Right ventricle myocardium inferior (tissue), 1 donor: Measurements from ENCODE around the gene NEK10. TPM values are rescaled to one million over a fixed set of nuclear protein-coding genes. Genes with fewer than 3 reads are reported as not detected.

Experiments used
- ATAC-seq: fragments of 200-7000 bp; cut with Tn5 transposase; one replicate; pipeline ENCODE4 v1.9.1; 2020; ENCODE audit warnings: mild to moderate bottlenecking, moderate library complexity
- DNase-seq: peaks from one replicate; pipeline ENCODE4 v3.0.0; 2021; ENCODE audit errors: missing footprints
- intact Hi-C: fragments of 100-400 bp; cut with DNase I; formaldehyde crosslinking; loops from one replicate; pipeline ENCODE4 v1.11.0; 2022
- total RNA-seq: library from RNA; stranded (reverse); fragmentation: NEBNext Ultra II Directional; extraction: Animal tissue kit (Norgen Biotek cat#: 25700); gene quantifications from one replicate; pipeline ENCODE4 v1.2.1, GENCODE V29; 2021
- donor health status: DM: no; HTN: yes; CAD: no; lungs with severe emphysema.

Gene NEK10
- total RNA-seq, 1 donor from 2014 or later: 9.8 TPM

DNA sequence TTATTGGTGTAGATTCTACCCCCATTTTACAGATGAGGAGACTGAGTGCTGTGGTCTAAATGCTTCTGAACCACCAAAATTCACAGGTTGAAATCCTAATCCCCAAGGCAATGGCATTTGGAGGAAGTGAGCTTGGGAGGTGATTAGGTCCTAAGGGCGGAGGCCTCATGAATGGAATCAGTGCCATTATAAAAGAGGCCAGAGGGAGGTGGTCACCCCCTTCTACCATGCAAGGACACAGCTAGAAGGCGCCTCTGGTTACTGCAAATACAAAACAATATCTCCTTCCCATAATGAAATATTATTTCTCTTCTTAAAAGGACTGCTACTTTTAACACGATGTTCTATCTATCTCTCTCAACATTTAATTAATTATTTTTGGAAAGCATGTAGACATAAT is 223.5 kb downstream of the NEK10 start:
- no peak for ATAC-seq
- intact Hi-C loops: no loop called here
- no peak for DNase-seq

DNA sequence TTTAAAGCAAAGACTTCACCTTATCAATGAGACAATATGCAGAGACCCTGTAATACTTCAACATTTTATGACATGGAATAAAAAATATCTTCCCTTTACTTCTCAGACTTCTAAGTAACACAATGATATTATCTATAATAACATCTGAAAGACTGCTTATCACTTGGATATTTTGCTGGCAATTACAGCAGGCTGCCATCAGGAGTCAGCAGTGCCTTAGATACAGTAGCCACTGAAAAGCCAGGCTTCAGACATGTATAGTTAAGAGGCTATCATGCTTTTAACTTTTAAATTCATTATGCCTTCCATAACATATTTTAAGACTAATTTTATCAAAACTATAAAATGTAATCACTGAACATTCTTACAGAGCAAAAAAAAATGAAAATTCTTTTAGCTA is 227.5 kb downstream of the NEK10 start:
- intact Hi-C loops: no loop called here
- no peak for DNase-seq
- no peak for ATAC-seq

DNA sequence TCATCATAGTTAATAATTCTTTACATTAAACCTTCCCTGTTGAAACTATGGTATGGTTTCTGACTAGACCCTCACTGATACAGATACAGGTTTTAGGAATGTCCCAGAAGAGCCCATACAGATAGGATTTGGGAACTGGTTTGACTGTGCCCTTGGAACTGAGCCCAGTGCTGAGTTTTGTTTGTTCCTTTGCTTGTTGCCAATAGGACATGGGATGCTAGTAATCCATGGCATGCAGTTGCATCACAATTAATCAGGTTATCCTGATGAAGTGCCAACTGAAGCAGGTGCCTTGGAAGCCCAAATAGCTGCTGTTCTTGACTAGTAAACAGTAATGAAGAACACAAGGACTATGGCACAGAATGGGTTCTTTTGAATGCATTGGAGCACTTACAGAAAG is 230.6 kb downstream of the NEK10 start:
- intact Hi-C loops: no loop called here
- ATAC-seq (peak; percentile 84), DNase-seq (no peak)

DNA sequence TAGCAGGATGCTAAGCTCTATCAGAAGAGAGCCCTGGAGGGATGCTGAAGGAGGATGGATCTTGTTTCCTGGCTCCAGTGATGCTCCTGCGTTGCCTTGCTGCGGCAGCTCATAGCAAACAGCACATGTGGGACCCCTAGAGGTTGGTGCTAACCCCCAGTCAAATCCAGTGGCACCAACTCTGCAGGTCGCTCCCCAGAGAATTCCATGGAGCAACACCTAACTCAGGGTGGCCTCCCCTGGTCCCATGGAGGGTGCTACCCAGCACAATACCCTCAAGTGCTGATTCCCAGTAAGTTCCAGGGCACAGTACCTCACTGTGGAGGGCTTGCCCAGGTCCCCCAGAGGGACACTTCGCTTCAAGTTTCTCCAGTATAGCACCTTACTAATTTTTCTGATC is 231.2 kb downstream of the NEK10 start:
- intact Hi-C loops: no loop called here
- DNase-seq: no peak
- peak; percentile 7 for ATAC-seq

DNA sequence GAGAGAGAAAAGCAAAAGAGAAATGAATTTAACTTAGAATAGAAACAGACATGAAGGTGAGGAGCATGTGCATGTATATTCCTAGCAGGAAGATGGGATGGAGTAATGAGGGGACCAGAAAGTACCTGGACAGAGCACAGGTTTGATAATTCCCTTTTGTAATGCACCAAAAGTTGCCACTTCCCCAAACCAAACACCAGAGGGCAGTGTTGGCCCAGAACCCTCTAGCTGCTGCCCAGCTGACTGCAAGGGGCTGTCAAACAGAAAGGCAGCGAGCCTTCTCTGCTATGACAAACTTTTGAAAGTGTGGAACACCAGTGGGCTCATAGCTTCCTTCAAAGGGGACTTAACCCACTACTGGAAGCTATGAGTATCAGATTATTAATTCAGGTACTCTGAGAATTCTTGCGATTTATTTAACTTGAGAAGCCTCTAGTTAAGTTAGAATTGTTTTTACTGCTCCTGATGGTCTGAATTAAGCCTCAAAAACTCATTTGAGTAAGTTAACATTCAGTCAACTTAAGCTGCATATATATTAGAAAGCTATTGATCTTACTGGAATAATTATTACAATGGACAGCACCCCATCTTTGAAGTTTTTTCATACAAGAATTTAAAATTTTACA is 234.9 kb downstream of the NEK10 start:
- DNase-seq (peak; percentile 68), ATAC-seq (peak; percentile 56)
- intact Hi-C loops: loop anchor here (2.0 to 5.0 kb wide), 2 partner anchors 118 to 145 kb away; no protein-coding TSS in a partner anchor

DNA sequence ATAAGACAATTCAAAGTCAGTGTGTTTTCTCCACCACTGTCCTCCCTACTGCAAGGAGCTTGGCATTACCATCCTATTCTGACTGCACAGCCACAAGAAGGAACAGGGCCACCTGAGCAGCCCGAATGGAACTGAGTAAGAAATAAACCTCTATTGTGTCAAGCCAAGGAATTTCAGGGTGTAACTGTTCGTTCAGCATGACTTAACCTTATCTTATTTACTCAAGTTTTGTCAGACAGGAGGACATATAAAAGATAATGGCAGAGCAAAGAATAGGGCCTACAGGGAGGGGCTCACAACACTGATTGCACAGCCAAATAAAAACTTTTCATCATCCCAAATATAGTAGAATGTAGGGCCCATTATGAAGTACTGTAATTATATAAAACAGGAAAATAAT is 236.1 kb downstream of the NEK10 start:
- intact Hi-C loops: loop anchor here (5.0 kb wide), 1 partner anchor 119 kb away; no protein-coding TSS in a partner anchor
- DNase-seq: no peak
- ATAC-seq: no peak

DNA sequence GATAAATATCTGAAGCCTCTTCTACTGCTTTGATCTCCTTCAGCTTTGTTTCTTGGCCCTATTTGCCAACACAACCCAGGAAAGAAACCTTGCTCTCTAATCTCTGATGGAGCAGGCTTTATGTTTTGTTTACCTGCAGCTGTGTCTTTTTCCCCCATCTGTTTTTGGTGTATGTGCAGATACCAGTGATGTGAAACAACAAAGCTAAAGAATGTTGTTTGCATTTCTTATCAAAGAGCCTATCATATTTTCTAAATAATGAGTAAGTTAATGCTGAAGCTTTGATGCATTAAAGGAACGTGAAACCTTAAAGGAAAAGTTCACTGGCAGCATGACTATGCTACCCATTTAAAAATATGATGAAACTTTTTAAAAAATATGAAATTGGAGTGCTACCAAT is 238.4 kb downstream of the NEK10 start:
- intact Hi-C loops: loop anchor here (5.0 kb wide), 1 partner anchor 122 kb away; no protein-coding TSS in a partner anchor
- ATAC-seq (no peak), DNase-seq (no peak)

DNA sequence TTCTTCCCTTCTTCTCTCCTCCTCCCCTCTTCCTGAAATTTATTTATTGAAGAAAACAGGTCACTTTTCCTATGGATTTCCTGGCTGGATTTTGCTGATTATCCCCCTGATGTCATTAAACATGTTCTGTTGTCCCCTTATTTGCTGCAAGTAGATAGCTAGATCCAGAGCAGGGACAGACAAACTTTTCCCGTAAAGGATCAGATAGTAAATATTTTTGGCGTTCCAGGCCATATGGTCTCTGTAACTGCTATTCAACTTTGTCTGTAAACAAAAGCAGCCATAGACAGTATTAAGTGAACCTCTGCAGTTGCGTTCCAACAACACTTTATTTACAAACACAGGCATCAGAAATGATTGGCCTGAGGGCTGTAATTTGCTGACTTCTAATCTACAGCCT is 241.3 kb downstream of the NEK10 start:
- no peak for ATAC-seq
- intact Hi-C loops: no loop called here

DNA sequence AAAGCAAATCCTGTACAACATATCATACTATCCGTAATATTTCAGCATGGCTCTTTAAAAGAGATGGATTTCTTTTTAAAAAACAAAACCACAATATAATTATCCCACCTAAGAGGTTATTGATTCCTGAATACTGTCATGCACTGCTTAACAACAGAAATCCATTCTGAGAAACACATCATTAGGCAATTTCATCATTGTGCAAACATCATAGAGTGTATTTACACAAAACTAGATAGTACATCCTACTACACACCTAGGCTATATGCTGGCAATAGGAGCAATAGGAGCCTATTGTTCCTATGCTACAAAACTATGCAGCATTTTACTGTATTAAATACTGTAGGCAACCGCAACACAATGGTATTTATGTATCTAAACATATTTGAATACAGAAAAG is 242.0 kb downstream of the NEK10 start:
- ATAC-seq: no peak
- DNase-seq: no peak
- intact Hi-C loops: no loop called here

More for the DNA sequence above, 241.3 kb downstream of the NEK10 start:
- no peak for DNase-seq

DNA sequence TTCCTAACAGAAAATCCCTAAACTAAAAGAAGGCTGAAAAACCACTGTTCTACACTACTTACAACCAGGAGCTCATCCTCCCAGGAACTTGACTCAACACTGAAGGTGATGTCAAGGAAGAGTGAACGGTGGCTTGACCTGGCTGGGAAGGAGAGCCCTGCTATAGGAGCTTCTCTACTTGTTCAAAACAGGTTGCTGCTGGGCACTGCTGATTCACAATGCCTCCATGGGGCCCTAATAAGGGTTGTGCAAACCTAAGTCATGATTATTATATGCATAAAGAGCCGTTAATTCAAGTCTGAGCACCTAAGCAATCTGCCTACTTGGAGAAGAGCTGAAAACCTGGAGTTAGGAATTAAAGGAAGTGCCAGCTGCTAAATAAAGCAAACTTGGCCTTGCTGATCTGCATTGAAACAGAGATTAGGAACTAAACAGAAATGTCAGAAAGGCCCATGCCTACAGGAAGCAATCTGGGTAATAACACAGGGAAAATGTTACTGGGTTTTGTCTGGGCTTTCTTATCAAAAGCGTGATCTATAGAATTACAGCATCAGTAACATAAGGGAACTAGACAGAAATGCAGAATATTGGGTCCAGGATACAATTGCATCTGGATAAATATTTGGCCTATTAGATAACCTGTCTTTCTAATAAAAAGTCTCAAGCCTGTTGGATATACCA is 243.2 kb downstream of the NEK10 start:
- no peak for DNase-seq
- intact Hi-C loops: no loop called here
- ATAC-seq: no peak

DNA sequence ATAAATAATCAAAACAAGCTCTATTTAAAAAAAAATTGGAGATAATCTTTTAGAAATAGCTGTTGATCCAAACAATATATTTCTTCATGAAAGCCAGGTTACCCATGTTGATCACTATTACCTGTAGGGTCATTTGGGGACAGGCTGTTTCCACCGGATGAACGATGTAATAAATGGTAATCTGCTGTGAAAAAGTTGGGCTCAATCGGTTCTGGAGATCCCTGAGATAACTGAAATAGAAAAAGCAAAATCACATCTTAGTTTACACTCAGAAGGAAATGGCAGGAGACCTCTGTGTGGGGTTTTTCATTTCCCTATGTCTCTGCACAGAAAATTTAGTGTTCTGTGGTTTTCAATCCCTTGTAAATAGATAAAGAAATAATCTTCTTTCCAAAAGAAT is 249.5 kb downstream of the NEK10 start:
- intact Hi-C loops: no loop called here
- DNase-seq (no peak), ATAC-seq (no peak)

DNA sequence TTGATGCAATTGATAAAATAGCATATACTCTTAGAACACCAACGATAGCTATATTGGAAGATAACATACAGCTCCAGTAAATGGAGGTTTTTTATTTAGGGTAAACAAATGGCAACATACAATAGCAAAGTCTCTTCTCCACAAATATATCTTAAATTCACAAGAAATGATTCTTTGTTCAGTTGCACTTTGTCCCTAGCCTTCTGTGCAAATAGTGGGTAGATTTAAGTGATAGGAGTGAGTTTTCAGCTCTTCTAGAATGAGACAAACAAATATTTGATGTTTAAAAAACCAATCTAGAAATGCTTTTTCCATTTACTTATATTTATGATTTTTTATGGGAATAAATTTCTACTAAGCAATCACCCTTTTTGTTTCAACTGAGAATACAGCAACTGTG is 253.8 kb downstream of the NEK10 start:
- no peak for DNase-seq
- intact Hi-C loops: no loop called here
- ATAC-seq: no peak

DNA sequence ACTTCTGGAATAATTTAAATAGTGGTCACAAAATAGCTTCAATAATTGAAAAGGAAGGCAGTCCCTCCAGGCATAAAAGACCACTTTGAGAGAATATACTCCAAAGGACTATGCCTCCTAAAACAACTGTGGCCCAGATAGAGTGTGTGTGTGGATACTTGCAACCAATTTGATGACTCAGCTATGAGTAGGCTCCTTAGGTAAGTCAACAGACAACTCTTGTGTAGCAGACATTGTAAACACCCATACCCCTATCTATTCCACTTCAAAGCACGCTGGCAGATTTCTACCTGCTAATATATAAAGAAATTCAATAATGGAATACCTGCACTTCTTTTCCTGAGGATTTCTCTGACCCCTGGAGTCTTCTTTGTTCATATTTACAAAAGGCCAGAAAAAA is 254.5 kb downstream of the NEK10 start:
- intact Hi-C loops: no loop called here
- no peak for ATAC-seq
- no peak for DNase-seq

DNA sequence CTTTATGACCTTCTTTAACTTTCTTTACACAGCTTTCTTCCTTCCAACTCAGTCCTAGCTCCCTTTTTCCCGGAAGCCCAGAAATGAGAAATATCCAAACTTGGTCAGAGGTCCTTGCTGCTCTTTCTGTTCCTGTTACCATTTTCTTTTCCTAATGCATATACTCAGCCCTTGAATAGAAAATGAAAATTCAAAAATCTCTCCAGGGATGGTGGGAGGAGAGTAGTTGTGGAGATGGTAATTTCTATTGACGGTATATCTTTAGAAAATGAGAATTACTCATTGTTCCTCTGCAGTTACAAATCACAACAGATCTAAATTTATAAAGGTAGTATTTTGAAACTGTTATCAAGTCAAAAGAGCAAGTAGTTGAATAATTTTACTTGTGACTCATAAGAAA is 255.1 kb downstream of the NEK10 start:
- DNase-seq (no peak), ATAC-seq (no peak)
- intact Hi-C loops: no loop called here

DNA sequence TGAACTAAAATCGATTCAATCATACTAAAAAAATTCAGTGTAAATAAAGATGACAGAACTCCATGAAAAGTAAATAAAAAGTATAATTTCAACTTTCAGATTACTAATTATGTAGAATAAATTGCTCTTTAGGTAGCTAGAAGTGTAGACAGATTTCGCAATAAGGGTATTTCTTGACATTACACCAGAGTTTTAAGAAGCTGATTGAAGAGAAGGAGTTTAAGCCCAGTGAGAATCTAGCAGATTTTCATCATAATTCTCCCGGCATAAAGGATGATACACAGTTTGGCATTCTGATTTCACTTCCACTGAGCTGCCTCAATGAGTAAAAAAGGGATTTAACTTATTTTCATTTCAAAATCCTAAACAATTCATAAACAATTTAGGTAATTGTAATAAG is 259.2 kb downstream of the NEK10 start:
- no peak for DNase-seq
- ATAC-seq: no peak
- intact Hi-C loops: no loop called here

DNA sequence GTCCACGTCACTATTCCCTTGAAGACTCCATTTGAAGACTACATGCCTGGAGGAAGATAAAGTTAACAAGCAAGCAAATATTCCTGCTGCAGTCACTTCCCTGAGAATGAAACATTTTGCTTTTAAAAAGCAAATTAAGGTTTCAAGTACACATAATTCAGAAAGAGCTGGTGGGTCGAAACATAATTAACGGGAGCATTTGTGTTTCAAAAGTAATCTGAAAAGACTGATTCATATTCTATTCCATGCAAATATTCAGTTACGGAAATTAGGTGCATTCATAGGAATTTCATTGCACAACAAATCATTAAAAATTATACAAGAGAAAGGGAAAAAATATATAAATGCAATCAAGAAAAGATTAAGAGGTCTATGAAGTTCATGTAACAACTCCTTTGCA is 260.9 kb downstream of the NEK10 start:
- ATAC-seq (no peak), DNase-seq (no peak)
- intact Hi-C loops: no loop called here

DNA sequence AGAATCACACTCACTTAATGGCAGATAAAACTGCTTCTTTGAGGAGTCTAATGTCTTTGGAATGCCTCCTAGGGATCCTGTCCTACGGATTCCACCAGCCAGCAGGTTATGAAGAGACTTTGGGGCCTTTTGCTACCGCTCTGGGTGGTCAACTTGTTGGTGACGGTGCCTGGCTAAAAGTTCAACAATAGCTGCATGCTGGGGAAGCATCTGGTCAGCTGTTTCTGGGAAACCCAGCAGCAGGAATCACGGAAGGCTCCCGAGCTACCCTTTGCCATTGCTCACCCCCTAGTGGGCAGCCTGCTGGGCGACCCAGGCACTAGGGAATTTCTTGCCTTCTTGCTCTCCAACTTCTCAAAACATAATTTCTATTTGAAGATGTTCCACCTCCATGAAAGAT is 263.3 kb downstream of the NEK10 start:
- DNase-seq (no peak), ATAC-seq (no peak)
- intact Hi-C loops: no loop called here

DNA sequence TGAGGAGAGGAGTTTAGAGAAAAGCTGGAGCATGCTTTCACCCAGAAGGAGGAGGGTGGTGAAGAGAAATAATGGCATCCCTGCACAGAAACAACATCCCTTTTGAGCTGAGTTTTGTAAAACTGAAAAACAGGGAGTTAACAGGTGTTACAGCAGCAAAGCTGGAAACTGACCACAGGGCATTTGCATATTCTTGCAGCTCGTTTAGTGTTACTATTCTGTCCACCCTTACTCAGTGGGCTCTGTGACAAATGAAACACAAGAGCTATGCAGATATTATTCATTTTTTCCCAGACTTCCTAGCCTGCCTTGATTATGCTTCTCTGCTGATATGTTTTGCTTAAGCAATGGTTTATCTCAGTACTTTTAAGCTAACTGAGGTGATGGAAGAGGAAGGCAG is 272.0 kb downstream of the NEK10 start:
- DNase-seq (no peak), ATAC-seq (no peak)
- intact Hi-C loops: no loop called here

DNA sequence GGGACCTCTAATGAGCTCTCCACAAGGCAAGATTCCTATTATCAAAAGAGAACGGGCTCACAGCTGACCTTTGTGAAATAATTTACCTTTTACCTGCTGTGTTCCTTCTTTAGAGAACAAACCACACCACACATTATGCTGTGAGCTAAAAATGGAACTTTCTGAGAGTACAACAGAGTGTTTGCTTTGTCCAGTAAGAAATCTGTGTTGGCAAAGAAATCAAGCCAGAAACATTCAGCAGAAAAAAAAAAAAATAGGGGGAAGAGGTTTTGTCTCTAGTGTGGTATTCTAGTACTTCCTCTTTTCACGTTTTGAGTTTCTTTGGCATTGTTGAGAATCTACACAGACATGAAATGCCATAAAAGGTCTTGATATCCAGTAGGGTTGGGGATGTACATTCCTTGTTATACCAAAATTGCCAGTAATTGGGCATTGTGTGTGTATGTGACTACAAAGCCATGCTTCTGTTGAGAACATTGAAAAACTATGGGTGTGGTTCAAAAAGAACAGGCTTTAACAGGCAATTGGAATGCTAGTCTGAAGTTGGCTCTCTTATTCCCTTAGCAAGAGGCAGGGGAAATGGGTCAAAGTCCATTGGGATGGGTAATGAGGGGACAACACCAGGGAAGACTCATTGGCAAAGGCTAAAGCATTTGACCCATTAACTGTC is 273.5 kb downstream of the NEK10 start:
- DNase-seq: no peak
- intact Hi-C loops: no loop called here
- ATAC-seq: no peak

DNA sequence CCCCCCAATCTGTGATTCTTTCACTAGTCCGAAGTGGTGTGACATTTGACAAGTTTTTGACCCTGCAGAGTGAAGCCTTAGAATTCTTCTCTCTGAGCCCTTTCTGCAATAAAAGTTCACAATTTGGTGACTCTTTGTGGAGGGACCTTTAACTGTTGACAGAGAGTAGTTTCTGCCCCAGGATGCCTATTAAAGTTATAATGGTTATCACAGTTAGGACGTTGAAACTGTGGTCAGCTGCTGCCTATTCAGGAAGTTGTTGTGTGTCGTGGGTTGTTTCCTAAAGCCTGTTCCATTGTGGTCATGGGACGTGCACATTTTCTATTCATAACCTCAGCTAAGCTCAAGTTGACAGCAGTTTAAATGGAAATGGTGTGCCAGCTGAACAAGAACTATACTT is 274.5 kb downstream of the NEK10 start:
- DNase-seq: no peak
- no peak for ATAC-seq
- intact Hi-C loops: no loop called here
